GM21723 (cell line): ENCODE results near the gene GSKIP.
"Not testable (repeated sequence)": the region's sequence is repeated elsewhere in the genome, so short reads cannot be mapped to it uniquely, and the experiment has no call there.

Experiments used
- ATAC-seq: cut with Tn5 transposase; IDR thresholded peaks from one replicate; pipeline ENCODE4 v1.9.1; 2021; ENCODE audit warnings: mild to moderate bottlenecking, moderate library complexity; ENCODE audit not compliant: unreplicated experiment

GSKIP gene, protein sequence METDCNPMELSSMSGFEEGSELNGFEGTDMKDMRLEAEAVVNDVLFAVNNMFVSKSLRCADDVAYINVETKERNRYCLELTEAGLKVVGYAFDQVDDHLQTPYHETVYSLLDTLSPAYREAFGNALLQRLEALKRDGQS

DNA sequence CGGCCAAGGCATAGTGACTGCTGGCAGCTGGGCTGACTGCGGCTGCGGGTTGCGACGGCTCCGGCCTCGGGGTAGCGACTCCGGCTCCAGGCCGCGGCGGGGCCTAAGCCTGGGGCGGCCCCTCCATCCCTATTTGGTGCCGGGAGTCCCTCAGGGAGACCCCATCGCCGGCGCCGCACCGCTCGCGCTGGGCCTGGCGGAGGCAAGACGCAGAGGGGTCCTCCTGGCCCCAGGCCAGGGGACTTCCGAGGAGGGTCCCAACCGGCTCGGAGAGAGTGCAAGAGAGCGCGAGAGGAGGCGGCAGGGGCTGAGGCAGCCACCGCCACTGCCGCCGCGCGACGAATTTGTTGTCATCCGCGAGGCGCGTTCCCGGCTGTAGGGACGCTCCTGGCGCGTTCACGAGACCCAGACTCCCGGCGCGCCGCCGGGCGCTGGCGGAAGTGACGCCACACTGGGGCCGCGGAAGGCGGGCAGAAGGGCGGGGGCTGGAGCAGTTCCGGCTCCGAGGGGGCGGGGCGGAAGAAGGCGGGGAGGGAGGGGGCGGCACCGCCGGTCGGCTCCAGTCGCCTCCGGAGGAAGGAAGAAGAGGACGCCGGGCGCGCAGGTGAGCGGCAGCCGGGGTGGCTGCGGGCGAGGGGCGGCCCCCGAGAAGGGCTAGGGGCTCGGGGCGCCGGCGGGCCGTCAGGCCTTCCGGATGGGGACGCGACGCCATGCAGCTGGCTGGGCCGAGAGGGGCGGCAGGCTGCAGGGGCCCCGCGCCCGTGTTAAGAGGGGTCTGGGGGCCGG, at the start of gene GSKIP, which contains the start of gene ATG2B:
Gene GSKIP (plus strand): TSS at position 562 of the 786 bp plus-strand sequence. CDS start 18,722 bp downstream, outside the sequence.
Gene ATG2B (minus strand): TSS at position 377 of the 786 bp plus-strand sequence. CDS start 365 bp downstream, at position 12.
- peak; percentile 74 for ATAC-seq

DNA sequence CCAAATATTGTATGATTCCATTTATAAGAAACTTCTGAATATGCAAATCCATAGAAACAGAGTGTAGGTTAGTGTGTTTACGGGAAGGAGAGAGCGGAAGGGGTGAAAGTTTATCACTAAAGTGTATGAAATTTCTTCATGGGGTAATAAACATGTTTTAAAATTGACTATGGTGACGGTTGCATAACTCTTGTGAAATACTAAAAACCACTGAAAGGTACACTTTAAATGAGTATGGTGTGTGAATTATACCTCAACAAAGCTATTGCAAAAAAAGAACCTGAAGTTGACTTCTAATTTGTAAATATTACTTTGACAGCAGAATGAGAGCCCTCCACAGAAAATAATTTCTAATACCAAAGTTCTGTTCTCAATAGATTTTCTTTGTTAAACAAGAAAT, 47.2 kb upstream of the GSKIP start:
- ATAC-seq, result no peak

DNA sequence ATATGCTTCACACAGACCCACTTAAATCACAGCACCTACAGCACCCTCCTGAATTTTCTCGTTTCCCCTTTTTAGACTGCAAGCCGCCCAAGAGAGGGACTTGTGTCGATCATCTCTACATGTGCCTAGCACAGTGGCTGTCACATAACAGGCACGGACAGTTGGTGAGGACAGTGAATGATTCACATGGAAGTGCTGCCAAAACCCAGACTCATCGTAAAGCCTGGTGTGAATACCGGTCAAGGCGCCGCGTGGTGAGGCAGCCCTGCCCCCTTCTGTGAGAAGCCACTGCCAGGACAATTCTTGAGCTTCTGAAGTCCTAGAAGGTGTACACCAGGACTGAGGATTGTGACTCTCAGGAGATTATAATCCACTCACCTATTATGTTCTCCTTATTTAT, 44.5 kb upstream of the GSKIP start:
- ATAC-seq, result no peak

DNA sequence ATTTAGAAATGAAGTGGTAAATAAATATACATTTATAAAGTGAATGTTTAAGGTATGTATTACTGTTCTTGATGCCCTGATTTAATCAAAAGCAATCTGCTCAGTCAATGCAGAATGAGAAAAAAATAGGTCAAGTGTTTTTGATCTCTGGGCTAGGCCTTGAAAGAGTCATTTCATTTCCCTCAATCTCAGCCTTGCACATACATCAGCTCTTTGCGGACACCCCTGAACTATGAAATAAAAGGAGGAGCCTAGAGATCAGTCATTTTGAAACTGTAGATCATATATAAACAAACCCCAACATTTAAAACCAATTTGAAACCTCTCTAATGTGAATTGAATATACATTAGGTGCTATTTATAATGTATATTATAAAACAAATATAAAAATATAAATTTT, 42.7 kb upstream of the GSKIP start:
- ATAC-seq, result no peak

DNA sequence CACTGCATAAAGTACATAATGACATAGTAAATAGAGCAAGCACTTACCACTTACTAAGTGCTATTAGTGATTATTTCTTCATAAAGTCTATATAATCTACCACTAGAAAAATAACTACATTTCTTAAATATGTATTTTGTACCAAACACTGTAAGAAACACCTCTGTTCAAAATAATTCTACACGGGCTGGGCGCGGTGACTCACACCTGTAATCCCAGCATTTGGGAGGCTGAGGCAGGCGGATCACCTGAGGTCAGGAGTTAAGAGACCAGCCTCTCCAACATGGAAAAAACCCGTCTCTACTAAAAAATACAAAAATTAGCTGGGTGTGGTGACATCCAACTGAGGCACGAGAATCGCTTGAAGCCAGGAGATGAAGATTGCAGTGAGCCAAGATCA, 39.1 kb upstream of the GSKIP start:
- no peak for ATAC-seq

DNA sequence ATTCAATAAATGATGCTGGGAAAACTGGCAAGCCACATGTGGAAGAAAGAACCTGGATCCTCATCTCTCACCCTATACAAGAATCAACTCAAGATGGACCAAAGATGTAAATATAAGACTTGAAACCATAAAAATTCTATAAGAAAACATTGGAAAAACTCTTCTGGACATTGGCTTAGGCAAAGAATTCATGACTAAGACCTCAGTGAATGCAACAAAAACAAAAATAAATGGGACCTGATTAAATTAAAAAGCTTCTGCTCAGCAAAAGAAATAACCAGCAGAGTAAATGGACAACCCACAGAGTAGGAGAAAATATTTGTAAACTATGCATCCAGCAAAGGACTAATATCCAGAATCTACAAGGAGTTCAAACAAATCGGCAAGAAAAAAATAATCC, 24.8 kb upstream of the GSKIP start:
- no peak for ATAC-seq

DNA sequence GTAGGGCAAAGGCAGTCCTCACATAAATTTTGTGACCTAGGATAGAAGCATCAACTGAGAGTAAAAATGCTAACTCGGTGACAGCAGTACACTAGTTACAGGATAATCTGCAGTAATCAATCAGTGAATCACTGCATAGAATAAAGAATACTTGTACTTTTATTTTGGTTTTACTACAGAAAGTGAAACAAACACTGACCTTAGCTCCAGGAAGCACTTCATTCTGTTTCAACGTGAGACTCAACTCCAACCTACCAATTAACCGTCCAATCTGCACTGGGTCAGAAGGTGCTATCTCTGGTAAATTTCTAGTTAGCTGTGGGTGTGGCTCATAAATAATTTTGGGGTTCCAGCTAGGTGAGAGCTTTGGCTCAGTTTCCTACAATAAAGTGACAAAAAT, 22.0 kb upstream of the GSKIP start:
- no peak for ATAC-seq

DNA sequence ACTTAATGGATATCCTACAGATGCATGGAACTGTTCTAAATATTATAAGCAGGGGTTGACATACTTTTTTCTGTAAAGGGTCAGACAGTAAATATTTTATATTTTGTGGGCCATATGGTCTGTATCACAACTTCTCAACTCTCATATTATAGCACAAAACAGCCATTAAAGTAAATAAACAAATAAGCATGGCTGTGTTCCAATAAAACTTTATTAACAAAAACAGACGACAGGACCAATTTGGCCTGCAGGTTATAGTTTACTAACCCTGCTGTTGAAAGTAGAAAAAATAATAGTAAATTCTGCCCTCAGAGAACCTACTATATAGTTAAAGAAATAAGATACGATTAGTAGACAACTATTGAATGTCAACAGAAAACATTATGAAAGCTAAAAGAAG, 17.7 kb upstream of the GSKIP start:
- no peak for ATAC-seq

DNA sequence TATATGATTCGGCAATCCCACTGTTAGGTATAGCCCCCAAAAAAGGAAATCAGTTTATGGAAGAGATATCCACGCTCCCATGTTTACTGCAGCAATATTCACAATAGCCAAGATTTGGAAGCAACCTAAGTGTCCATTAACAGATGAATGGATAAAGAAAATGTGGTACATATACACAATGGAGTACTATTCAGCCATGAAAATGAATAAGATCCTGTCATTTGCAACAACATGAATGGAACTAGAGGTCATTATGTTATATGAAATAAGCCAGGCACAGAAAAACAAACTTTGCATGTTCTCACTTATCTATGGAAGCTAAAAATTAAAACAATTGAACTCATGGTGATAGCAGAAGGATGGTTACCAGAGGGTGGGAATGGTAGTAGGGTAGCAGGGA, 15.4 kb upstream of the GSKIP start:
- ATAC-seq, result not testable (repeated sequence)

DNA sequence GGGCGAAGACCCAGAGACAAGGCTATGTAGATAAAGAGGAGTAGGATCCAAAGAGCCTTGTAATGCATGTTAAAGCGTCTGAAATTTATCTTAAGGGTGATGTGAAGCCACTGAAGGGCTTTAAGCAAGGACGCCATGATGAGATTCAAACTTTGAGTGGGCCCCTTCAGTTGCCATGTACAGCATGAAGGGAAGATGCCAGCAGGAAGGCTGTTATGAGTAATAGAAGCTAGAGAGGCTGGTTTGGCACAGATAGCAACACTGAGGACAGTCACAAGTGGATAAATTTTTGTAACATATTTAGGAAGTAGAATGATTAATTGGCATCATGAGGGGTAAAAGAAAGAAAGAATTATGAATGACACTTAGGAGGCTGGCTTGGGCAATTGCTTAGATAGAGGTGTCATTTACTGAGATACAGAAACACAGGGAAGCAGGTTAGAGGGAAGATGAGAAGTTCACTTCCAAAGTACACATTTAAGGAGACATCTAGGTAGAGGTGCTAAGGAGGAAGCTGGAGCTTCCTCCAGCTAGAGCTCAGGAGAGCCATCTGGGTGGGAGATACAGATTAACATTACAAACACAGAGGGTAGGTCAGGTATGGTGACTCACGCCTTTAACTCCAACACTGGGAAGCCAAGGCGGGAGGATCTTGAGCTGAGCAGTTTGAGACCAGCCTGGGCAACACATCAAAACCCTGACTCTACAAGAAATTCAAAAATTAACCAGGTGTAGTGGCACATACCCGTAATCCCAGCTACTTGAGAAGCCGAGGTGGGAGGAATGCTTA, 13.8 kb upstream of the GSKIP start:
- no peak for ATAC-seq

DNA sequence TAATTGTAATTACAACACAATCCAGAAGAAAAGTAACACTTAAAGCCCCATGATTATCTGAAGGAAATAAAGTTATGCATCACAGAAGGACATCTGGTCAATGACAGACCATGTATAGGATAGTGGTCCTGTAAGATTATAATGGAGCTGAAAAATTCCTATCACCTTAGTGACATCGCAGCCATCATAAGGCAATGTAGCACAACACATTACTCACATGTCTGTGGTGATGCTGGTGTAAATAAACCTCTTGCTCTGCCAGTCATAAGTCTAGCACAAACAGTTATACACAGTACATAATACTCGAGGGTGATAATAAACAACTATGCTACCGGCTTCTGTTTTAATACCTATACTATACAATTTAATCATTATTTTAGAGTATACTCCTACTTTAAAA, 11.3 kb upstream of the GSKIP start:
- no peak for ATAC-seq

DNA sequence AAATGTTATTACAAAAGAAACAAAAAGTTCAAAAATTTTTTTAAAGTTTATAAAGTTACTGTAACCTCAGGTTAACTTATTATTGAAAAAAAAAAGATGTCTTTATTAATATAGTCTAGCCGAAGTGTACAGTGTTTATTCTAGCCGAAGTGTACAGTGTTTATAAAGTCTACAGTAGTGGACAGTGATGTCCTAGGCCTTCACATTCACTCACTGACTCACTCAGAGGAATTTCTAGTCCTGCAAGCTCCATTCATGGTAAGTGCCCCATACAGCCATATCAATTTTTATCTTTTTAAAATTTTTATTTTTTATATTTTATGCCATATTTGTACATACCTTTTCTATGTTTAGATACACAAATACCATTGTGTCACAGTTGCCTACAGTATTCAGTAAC, 10.6 kb upstream of the GSKIP start:
- ATAC-seq, result no peak

DNA sequence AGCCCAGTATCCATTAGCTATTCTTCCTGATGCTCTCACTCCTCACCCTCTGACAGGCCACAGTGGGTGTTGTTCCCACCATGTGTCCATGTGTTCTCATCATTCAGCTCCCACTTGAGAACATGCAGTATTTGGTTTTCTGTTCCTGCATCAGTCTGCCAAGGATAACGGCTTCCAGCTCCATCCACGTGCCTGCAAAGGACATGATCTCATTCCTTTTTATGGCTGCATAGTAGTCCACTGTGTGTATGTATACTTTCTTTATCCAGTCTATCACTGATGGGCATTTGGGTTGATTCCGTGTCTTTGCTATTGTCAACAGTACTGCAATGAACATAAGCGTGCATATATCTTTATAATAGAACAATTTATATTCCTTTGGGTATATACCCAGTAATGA, 9.1 kb upstream of the GSKIP start:
- no peak for ATAC-seq

DNA sequence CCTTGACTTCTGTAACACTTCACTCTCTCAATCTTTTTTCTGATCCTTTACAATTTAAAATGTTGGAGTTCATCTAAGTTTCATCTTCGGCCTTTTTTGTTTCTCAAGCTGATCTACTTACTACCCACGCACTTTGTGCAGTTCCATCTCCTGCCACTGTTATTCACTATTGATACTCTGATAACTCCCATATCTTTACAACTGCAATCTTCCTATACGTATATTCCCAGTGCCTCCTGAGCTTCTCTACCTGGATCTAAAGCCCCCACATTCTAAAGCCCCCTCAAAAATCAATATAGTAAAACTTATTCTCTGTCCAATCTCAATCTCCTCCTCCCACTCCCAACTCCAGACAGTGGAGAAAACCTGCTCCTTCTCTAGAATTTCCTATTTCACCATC, 6.1 kb upstream of the GSKIP start:
- no peak for ATAC-seq

DNA sequence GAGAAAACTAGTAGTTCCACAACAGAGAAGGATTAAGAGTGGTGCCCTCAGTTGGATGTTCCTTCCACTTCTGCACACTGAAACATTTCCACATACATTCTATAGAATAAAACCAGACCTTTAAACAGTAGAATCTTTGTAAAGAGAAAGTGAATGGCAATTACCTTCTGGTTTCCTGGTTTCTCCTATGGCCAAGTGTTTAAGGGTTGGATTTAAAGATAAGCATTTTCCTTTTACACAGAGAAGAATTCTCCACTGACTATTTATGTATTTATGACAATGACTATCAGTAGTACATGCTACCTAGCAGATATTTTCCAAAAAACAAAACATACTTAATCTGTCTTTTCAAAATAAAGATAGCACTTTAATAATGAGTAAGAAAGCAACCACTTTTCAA, 3.4 kb upstream of the GSKIP start:
- no peak for ATAC-seq

DNA sequence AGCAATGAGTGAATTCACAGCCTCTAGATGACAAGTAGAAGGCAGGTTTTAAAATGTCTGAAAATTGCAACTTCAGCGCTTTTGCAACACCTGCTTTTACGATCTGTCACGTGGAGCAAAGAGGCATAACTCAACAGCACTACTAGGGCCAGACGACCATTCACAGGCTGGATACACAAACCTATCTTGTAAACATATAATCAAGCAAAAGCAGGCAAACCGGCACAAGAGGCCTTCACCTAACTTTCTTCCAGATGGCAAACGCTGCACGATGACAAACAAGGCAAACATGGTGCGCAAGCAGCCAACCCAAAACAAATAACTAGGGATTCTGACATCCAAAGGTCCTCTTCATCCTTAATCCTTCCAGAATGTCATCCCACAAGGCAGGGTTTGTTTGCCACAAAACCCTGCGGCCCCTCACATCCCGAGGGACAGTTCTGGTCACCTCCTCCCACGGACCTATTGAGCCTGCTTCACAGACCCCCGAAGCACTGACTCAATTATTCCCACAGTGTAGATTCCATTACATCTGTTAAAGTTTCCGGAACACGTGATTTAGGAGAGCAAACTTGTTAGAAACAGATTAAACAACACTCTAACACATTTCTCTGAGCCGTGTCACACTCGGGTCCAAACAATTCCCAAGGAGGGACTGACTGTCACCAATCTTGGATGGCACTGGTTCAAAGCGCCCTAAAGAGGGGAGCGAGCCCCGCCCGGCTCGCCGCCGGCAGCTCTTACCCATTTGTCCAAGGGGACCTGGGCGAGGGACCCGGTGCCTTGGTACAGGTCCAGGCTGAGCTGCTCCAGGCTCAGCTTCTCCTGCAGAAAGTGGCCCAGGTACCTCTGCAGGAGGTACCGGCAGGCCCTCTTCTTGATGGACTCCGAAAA, 1.0 kb upstream of the GSKIP start:
- ATAC-seq, result peak; percentile 30

DNA sequence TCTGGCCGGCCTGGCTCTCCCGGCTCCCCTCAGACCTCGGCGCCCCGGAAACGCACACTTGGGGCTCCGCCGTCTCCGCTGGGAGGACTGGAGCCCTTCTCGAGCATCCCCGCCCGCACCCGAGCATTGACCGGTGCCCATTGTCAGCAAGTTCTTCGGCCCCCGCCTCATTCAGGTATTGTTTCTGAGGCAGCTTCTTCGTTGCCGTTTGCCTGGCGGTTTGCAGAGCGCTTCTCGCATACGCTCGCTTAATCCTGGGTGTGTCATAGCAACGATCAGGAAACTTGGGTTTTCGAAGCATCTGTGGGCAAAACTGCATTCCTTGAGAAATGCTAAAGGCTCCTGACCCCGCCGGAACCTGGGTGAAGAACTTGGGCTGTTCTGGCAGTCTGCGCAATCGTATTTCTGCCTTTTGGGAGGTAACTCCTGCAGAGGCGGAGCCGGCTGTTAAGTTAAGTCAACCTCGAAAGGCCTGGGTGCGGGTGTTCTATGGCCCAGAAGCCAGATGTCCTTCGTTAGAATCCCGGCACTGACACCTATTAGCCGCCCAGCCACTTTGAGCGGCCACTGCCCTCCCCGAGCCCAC, 518 bp downstream of the GSKIP start:
- peak; percentile 38 for ATAC-seq

DNA sequence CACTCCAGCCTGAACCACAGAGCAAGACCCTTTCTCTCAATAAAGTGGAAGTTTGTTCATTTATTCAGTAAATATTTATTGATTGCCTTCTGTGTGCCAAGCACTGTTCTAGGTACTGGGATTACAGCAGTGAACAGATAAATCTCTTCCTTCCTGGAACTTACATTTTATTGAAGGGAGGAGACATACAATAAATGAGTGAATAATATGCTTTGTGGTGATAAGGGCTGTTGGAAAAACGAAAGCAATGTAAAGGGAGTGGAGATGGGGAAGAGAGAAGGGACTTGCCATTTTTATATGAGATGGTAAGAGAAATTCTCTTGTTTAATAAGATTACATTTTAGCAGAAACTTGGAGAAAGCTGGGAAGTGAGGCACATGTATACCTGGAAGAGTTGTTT, 1.6 kb downstream of the GSKIP start:
- no peak for ATAC-seq

DNA sequence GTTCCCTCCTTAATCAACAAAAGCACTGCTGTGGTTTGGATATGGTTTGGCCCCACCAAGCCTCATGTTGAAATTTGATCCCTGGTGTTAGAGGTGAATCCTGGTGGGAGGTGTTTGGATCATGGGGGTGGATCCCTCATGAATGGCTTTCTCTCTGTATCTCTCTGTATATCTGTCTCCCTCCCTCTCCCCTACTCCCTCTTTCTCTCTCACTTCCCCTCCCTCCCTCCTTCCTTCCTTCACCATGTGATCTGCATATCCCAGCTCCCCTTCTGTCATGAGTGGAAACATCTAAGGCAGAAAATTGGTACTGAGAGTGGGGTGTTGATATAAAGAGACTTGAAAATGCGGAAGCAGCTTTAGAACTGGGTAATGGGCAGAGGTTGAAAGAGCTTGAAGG, 5.2 kb downstream of the GSKIP start:
- no peak for ATAC-seq

DNA sequence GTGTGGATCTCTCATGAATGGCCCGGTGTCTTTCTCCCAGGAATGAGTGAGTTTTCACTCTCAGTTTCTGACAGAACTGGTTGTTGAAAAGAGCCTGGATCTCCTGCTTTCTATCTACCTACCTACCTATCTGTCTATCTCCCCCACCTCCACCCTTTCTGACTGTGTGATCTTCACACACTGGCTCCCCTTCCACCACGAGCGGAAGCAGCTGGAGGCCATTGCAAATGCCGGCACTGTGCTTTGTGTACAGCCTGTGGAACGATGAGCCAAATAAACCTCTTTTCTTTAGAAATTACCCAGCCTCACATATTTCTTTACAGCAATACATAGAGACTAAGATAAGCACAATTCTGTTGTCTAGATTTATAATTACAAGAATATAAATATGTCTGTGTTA, 7.2 kb downstream of the GSKIP start:
- no peak for ATAC-seq

DNA sequence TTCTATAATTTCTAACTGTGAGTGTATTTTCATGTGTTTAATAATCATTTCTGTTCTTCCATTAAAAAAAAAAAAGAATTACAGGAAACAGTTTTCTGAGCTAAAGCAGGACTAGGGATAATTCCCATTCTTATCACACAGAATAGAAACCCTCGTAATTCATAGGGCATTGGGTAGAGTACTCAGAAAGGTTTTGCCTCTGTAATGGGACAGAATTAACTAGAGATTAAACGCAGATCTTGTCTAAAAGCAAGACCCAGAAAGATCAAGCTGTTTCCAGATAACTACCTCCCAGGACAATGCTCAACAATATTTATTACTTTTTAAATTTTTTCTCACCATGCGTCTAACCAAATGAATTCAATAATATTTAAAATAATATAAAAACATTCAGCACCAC, 10.2 kb downstream of the GSKIP start:
- no peak for ATAC-seq
